ENCODE results near the gene PID1. TPM values are rescaled to one million over a fixed set of nuclear protein-coding genes. Genes with fewer than 3 reads are reported as not detected.

Gene PID1
- total RNA-seq, 1 donor from 2014 or later: 10.7 TPM

DNA sequence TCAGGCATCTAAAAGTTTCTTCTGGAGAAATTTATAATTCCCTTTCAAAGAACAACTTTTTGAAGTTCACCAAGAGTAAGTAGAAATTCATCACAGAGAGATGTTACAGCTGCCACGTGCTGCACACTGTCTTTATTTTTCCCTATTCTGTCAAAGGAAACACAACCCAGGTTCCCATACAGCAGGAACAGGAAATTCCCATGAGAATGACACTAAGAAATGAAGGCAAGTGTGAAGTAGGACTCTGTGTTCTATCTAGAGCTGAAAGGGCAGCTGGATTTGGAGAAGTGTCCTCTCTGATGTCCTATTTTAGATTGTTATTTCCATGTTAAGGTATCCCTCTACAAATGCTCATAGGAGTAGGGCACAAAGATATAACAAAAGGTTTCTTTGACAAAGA, 58.8 kb downstream of the PID1 start:
- H3K4me2 ChIP-seq (ENCODE audit: low read length): no peak overlapping the region

DNA sequence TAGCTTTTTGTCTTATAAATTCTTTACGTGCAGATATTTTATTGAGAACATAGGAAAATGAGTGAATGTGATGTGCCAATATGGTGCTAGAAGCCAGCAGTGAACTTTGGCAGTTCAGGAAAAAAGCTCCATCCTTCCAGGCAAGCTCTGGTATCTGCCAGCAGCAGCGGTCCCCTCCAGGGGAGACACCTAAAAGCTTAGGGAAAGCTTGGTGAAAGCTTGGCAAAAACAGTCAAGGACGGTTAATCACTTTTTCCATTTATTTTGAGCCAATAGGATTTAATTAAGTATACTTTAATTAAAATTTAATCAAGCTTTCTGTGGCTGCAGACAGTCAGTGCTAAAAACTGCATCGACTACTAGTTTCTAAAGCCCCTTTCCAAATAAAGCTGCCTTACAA, 60.4 kb downstream of the PID1 start:
- Histone ChIP-seq H3K9me3 (ENCODE audit: insufficient read depth, low read depth, low read length) (no peaks in the 10 kb centered on the region), H2AFZ (ENCODE audit: low read depth, low read length) (no peak overlapping the region), H3K27me3 (ENCODE audit: insufficient read depth, low read length) (no peaks in the 10 kb centered on the region), H4K20me1 (ENCODE audit: insufficient read depth, low read length) (no peaks in the 10 kb centered on the region), H3K4me2 (ENCODE audit: low read length) (no peak overlapping the region), H3K79me2 (ENCODE audit: insufficient read depth, low read length) (no peaks in the 10 kb centered on the region), H3K36me3 (ENCODE audit: insufficient read depth, low read length) (no peaks in the 10 kb centered on the region), H3K9ac (ENCODE audit: low read length) (no peak overlapping the region), H3K4me1 (ENCODE audit: insufficient read depth, low read length) (no peaks in the 10 kb centered on the region), H3K27ac (ENCODE audit: low read depth, low read length) (no peak overlapping the region), H3K4me3 (ENCODE audit: insufficient read depth, low read depth, low read length) (no peak overlapping the region)
- no peak overlapping the region for H3K4me3 Mint-ChIP-seq (ENCODE audit: unreplicated experiment)
- H3K27ac Mint-ChIP-seq (ENCODE audit: unreplicated experiment): no peak overlapping the region
- FAIRE-seq (no peak), DNase-seq (ENCODE audit: low read depth) (no peak)
- no peaks in the 10 kb centered on the region for H3K36me3 Mint-ChIP-seq (ENCODE audit: low read depth, unreplicated experiment)
- H3K27me3 Mint-ChIP-seq (ENCODE audit: low read depth, unreplicated experiment): no peaks in the 10 kb centered on the region
- no peaks in the 10 kb centered on the region for H3K4me1 Mint-ChIP-seq (ENCODE audit: low read depth, unreplicated experiment)
- TF ChIP-seq, protein P1, sequence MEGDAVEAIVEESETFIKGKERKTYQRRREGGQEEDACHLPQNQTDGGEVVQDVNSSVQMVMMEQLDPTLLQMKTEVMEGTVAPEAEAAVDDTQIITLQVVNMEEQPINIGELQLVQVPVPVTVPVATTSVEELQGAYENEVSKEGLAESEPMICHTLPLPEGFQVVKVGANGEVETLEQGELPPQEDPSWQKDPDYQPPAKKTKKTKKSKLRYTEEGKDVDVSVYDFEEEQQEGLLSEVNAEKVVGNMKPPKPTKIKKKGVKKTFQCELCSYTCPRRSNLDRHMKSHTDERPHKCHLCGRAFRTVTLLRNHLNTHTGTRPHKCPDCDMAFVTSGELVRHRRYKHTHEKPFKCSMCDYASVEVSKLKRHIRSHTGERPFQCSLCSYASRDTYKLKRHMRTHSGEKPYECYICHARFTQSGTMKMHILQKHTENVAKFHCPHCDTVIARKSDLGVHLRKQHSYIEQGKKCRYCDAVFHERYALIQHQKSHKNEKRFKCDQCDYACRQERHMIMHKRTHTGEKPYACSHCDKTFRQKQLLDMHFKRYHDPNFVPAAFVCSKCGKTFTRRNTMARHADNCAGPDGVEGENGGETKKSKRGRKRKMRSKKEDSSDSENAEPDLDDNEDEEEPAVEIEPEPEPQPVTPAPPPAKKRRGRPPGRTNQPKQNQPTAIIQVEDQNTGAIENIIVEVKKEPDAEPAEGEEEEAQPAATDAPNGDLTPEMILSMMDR (IDR thresholded peaks at IDR 0.05; ENCODE audit: insufficient read depth, low read depth, low read length): no peak
- TF ChIP-seq EZH2 (IDR thresholded peaks at IDR 0.05; ENCODE audit: insufficient read depth, low read length): no peak
- H3K9me3 Mint-ChIP-seq (ENCODE audit: unreplicated experiment): no peaks in the 10 kb centered on the region

More for the DNA sequence above, 58.8 kb downstream of the PID1 start:
- no peak overlapping the region for H3K27ac ChIP-seq (ENCODE audit: low read depth, low read length)
- Mint-ChIP-seq H3K27ac (ENCODE audit: unreplicated experiment) (no peak overlapping the region), H3K27me3 (ENCODE audit: low read depth, unreplicated experiment) (no peaks in the 10 kb centered on the region), H3K4me3 (ENCODE audit: unreplicated experiment) (no peak overlapping the region), H3K9me3 (ENCODE audit: unreplicated experiment) (no peaks in the 10 kb centered on the region), H3K36me3 (ENCODE audit: low read depth, unreplicated experiment) (no peaks in the 10 kb centered on the region), H3K4me1 (ENCODE audit: low read depth, unreplicated experiment) (no peaks in the 10 kb centered on the region)
- H4K20me1 ChIP-seq (ENCODE audit: insufficient read depth, low read length): no peaks in the 10 kb centered on the region
- H3K27me3 ChIP-seq (ENCODE audit: insufficient read depth, low read length): no peaks in the 10 kb centered on the region
- no peak for DNase-seq (ENCODE audit: low read depth)
- H3K9ac ChIP-seq (ENCODE audit: low read length): no peak overlapping the region
- no peak overlapping the region for H3K4me3 ChIP-seq (ENCODE audit: insufficient read depth, low read depth, low read length)
- H3K9me3 ChIP-seq (ENCODE audit: insufficient read depth, low read depth, low read length): no peaks in the 10 kb centered on the region
- H3K36me3 ChIP-seq (ENCODE audit: insufficient read depth, low read length): no peaks in the 10 kb centered on the region
- H3K79me2 ChIP-seq (ENCODE audit: insufficient read depth, low read length): no peaks in the 10 kb centered on the region
- no peak for FAIRE-seq
- no peak for TF ChIP-seq EZH2 (IDR thresholded peaks at IDR 0.05; ENCODE audit: insufficient read depth, low read length)
- TF ChIP-seq, protein P1 (IDR thresholded peaks at IDR 0.05; ENCODE audit: insufficient read depth, low read depth, low read length): no peak
- H2AFZ ChIP-seq (ENCODE audit: low read depth, low read length): no peak overlapping the region
- H3K4me1 ChIP-seq (ENCODE audit: insufficient read depth, low read length): no peaks in the 10 kb centered on the region

DNA sequence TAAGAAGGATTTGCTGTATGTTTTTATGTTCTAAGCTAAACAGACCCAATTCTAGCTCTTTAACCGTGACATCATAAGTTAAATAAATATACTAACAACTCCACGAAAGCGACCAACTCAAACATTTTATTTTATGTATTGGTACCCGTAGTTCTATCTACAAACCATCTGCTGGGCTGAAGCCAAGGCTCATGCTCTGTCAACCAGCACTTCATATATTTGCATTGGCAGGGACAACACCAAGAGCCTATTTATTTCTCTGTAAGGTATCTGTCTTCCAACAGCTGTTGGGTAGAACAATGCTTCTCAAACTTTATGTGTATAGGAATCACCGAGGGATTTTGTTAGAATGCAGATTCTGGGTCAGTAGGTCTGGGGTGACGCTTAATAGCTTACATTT, 64.5 kb downstream of the PID1 start:
- no peaks in the 10 kb centered on the region for H3K9me3 ChIP-seq (ENCODE audit: insufficient read depth, low read depth, low read length)
- H3K4me3 ChIP-seq (ENCODE audit: insufficient read depth, low read depth, low read length): no peak overlapping the region
- no peaks in the 10 kb centered on the region for H3K36me3 Mint-ChIP-seq (ENCODE audit: low read depth, unreplicated experiment)
- TF ChIP-seq, protein P1 (IDR thresholded peaks at IDR 0.05; ENCODE audit: insufficient read depth, low read depth, low read length): no peak
- TF ChIP-seq EZH2 (IDR thresholded peaks at IDR 0.05; ENCODE audit: insufficient read depth, low read length): no peak
- H3K27ac ChIP-seq (ENCODE audit: low read depth, low read length): no peak overlapping the region
- no peak overlapping the region for H3K4me2 ChIP-seq (ENCODE audit: low read length)
- FAIRE-seq (no peak), DNase-seq (ENCODE audit: low read depth) (no peak)
- H3K36me3 ChIP-seq (ENCODE audit: insufficient read depth, low read length): no peaks in the 10 kb centered on the region
- no peak overlapping the region for H3K27ac Mint-ChIP-seq (ENCODE audit: unreplicated experiment)
- no peaks in the 10 kb centered on the region for H3K9me3 Mint-ChIP-seq (ENCODE audit: unreplicated experiment)
- no peaks in the 10 kb centered on the region for H3K4me1 Mint-ChIP-seq (ENCODE audit: low read depth, unreplicated experiment)
- no peaks in the 10 kb centered on the region for H3K27me3 Mint-ChIP-seq (ENCODE audit: low read depth, unreplicated experiment)
- no peaks in the 10 kb centered on the region for H3K4me1 ChIP-seq (ENCODE audit: insufficient read depth, low read length)
- H3K27me3 ChIP-seq (ENCODE audit: insufficient read depth, low read length): no peaks in the 10 kb centered on the region
- no peak overlapping the region for H2AFZ ChIP-seq (ENCODE audit: low read depth, low read length)
- H3K9ac ChIP-seq (ENCODE audit: low read length): no peak overlapping the region
- no peaks in the 10 kb centered on the region for H3K79me2 ChIP-seq (ENCODE audit: insufficient read depth, low read length)
- no peaks in the 10 kb centered on the region for H4K20me1 ChIP-seq (ENCODE audit: insufficient read depth, low read length)
- H3K4me3 Mint-ChIP-seq (ENCODE audit: unreplicated experiment): no peak overlapping the region
